HG03045 (cell line): ENCODE measurements around the gene HNRNPR.
"Not testable (repeated sequence)": the region's sequence is repeated elsewhere in the genome, so short reads cannot be mapped to it uniquely, and the experiment has no call there.

Source experiments
- ATAC-seq: cut with Tn5 transposase; IDR thresholded peaks from one replicate; pipeline ENCODE4 v1.9.1; 2021; ENCODE audit warnings: mild to moderate bottlenecking, moderate library complexity; ENCODE audit not compliant: unreplicated experiment

HNRNPR gene

DNA sequence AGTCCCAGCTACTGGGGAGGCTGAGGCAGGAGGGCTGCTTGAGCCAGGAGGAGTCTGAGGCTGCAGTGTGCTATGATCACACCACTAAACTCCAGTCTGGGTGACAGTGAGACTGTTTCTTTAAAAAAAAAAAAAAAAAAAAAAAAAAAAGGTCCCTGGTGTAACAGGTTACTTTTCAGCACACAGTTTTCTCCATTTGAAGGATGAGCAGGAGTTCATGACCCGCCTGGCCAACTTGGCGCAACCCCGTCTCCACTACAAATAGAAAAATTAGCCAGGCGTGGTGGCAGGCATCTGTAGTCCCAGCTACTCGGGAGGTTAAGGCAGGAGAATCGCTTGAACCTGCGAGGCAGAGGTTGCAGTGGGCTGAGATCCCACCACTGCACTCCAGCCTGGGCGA lies 12.4 kb downstream of the HNRNPR start:
- no peak for ATAC-seq

DNA sequence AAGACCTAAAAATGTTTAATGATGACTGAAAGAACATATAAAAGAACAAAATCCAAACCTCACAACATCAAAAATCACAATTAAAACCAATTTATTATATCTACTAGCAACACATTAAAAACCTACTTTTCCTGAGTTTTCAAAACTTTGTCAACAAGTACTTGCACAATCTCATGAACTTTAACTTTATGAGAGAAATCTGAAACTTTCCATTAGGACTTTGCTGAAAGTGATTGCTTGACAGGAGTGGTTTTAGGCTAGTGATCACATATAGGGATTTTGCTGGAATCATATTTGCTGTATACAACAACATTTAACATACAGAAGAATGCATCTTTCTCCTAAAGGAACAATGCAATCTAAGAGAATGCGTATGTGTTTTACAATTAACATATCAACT lies 13.2 kb downstream of the HNRNPR start:
- ATAC-seq: no peak

DNA sequence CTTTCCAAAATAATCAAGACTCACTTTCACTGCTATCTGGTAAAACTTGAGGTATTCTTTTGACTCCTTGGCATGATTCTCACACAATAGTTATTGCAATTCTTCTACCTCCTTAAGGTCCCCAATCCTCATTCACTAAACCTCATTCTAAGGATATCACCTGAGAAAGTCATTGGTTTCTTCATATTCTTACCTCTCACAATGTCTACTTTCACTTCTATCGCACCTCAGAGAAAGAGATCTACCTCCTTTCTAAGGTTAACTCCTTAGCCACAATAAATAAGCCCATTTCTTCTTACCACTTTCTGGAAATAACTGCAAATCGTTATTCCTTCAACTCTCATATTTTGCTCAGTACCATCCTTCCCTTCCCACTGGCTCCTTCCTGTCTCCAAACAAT lies 18.7 kb downstream of the HNRNPR start:
- no peak for ATAC-seq

DNA sequence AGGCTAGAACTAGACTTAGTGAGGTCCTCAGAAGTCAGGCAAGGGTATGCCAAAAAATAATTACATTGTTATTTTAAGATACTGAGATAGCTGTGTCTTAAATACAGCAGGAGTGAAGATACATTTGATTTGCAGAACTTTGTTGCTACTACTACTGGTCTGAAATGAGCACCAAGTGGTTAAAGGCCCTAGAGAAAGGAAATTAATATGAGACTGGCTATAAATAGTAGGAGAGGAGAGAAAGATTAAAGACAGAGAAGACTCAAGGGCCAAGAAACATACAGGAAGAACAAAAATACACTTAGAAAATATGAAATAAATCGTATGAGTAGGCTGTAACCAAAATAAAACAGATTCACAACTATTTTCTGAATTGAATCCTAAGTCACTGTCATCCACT lies 21.3 kb downstream of the HNRNPR start:
- no peak for ATAC-seq

DNA sequence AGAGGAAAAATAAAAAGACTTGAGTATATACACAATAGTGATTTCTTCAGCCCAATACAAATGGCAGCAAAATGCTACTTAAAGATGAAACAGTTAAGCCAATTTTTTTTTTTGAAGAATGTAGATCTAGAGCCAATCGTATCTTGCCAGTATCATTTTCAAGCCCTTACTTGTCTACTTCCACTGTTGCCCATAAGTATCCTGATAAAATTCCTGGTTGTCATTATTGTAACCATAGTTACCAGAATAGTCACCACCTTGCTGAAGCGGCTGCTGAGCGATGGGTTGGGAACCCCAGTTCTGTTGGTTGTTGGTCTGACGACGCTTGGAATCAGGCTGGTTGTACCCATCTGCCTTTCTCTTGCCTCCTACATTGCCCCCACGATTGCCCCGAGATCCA lies 33.8 kb downstream of the HNRNPR start:
- not testable (repeated sequence) for ATAC-seq

DNA sequence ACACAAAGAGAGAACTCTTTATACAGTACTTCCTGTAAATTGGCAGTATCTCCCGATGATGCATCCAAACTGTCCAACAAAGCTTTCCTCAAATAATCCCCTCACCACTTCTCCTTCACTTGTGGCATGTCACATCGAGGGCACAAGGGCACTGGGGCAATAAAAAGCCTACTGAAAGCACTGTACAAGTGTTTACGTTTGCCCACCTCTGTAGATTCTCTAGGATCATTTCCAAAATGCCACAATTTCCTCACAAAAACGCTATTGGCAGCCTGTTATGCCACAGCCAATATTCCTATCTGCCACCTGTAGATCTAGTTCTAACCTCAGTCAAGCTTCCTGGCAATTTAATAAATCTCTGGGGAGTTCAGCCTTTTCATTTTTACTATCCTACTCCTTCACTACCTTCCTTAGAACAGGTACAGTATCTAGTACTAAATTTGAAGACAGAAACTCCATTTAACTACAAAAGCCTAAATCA lies 39.9 kb downstream of the HNRNPR start:
- ATAC-seq: no peak

DNA sequence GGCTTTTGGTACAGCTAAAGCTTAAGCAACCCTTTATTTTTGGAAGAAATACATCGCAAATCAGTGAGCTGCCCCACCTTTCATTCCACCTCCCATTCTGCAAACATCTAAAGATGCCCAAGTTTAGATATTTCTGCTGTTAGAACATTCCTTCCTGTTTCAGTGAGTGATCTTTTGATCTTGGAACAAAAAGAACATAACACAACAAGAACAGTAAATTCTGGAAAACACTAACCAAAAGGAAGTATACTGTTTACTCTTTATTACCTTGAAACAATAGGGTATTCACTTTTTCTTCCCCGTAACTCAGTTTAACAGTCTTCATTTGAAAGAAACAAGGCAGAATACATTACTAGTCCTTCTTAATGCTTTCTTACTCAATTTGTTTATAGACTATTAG lies 40.6 kb downstream of the HNRNPR start:
- ATAC-seq: no peak

DNA sequence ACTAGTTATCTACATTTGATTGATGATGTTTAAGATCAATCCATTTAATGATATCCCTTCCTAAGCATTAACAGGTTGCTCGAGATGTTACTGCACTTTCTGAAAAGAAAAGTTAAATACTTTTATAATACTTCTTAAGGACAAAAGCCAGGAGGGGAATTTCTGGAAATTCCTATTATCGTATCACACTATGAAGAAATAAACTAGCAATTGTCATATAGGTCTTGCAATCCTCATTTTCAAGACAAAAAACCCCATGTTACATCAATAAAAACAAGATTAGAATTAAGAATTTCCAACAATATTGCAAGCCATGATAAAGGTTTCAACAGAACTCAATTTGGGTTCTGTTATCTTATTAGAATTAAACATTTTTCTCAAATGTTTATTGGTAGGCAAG lies 47.2 kb downstream of the HNRNPR start:
- no peak for ATAC-seq

DNA sequence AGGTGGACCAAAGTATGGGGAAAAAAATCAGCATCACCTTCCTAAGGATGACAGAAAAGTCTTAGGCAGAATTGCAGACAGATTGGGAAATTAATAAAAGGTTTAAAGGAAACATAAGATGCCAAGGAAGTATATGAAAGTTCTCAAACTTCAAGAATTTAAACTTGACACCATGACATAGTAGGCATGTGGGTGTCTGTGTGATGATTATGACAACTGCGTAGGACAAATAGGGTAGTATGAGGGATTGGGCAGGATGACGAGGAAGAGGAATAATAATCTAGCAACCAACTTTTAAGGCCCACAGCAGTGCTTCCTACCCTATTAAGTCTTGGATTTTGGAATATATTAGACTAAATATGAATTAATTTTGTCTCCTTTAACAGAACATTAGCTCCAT lies 52.4 kb downstream of the HNRNPR start:
- ATAC-seq: no peak

DNA sequence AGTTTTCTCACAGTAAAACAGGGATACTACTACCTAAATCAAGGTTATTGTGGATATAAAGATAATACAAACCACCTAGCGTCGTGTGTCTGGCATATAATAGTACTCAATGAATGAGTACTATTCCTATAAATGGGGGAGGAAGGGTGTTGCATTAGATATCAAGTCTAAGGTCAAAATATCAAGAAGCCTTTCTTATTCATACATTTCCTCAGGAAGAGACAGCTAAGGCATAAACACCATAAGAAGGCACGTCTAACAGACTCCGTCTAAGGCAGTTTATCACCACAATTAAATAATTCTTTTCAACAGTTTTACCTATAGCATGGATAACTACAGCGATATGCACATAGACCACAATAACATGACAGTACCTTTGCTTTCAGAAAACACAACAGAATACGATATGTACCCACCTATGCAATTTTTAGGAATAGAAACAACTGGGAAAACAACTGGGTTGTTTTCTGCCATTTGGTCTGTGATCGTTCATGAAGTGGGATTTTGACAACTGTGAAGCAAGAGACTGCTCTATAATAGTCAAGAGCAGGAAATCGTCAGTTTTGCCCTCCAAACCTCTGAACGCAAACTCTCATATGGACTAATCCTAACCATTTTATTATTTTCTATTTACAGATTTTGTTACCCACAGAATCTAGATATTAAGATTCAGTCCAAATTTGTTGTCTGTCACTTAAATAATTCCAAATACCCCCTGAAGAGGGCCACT lies 53.1 kb downstream of the HNRNPR start:
- ATAC-seq: no peak

DNA sequence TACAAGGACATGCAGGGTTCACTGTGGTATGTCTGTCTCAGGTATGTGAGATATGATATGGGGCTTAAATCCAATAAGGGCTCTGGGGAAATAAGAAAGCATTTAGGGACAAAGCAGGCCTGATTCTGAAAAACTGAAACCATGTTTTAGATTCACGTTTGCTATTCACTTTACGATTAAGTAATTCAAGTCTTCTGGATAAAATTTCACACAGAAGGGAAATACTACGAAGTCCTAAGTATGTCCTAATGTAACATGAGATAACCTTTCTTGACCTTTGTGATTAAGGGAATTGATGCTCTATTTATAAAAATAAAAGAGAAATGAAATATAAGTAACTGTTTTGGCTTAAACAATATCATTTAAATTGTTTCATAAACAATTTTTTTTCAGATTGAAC lies 55.4 kb downstream of the HNRNPR start:
- ATAC-seq: no peak

DNA sequence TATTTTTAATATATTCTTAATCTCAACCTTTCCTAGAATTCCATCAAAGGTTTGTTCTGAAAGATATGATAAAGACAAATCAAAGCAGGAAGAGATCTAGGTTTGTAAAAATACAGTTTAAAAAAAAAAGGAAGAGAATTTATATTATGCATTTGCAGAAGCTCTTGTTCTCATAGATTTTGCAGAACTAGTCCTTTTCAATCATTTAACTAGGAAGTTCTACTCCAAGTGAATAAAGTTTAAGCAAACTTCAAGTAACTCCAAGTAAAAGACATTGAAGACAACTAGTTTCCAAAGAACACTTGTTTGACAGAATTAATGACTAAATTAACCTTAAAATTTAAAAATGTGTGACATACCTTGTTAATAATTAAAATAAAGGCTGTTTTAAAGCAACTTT lies 55.9 kb downstream of the HNRNPR start:
- no peak for ATAC-seq

DNA sequence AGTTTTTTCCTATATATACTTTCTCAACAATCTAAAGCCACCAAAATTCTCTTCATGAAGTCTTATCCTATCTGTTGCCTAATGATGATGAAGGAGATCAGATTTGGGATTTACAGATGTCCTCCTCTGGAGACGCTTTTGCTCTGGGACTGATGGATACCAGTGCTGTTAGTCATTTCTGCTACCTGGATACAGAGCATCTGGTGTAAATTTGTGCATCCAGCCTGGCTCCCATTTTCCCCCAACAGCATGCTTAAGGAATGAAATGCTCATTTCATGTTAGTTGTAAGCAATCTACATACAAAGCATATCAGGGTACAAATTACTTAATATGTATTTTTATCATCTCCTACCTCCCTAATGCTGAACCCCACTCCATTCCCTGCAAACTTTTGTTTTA lies 57.7 kb downstream of the HNRNPR start:
- no peak for ATAC-seq

DNA sequence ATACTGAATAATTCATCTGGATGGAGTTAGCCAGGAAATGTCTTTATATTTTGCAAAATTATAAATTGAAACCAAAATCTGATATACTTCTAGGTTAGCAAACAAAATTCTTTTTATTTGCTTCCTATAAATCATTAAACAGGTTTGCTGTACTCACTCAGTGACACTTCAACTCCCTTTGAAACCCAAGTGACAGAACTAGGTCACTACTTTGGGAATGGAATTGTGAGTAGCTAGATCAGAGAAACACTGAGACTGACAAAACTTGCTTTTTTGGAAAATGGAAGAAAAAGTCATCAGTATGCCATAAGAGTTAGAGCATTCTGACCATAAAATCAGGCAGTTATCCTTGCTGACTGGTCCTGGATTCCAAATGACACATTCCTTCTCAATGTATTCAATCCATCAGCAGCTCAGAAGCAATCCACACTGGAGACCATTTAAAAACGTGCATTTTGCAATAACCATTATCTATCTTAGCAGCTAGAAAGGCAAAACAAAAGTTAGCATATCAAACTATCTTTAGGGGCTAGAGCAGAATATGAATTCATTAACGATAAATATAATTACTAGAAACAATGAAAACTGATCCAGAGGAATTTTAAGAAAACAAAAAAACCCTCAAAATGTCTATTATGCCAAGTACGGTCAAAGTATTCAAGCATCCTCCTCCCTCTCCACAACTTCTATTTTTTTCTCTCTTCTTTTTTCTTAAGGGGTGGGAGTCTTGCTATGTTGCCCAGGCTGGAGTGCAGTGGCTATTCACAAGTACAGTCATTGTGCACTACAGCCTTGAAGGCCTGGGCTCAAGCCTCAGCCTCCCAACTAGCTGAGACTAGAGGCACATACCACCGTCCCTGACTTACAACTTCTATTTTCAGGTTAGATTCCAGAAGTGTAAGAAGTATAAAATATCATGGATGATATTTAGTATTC lies 60.1 kb downstream of the HNRNPR start:
- ATAC-seq: no peak

DNA sequence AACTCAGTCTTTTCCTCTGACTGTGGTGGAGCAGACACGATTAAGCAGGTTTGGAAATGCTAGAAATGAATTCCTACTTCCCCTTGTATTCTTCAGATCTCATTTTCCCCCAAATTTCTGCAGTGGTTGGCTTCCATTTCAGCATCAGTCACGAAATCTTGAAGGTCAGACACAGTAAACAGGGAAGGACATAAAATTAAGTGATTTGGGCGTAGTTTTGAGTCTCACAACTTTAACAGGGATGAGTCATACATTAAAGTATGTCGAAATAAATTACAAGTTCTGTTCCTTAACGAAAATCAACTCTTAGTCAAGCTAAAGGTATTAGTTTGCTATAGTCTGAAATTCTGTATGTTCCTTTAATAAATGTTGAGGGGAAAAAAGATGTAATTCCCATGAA lies 61.1 kb downstream of the HNRNPR start:
- ATAC-seq: no peak

DNA sequence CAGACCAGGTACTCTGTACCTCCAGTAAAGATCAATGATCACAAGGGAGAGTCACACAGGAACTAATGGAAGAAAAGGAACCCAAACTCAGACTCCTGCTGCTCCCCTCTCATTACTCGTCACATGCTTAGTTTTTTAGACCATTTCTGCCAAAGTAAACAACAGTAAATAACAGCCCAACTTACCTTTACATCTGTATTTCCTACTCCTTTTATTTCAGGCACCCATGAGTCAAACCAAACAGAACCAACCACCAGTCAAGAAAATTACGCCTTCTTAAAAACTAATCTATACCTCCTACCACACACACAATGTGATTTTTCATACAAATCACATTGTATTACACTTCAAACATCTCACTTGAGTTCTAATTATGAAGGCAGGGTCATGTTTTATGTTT lies 65.4 kb downstream of the HNRNPR start:
- no peak for ATAC-seq

DNA sequence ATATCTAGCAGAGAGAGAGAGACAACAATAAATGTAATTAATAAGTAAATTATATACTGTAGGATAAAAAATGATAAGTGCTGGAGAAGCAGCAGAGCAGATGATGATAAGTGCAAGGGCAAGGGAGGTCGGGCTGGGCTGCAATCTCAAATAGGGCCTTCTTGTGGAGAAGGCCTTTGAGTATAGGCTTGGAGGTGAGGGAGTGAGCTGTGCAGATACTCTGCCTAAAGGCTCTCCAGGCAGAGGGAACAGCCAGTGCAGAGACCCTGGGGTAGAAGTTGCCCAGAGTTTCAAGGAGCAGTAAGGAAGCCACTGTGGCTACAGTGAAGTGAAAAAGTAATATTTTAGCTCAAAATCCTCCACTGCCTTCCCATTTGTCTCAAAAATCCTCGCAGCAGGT lies 67.6 kb downstream of the HNRNPR start:
- no peak for ATAC-seq

DNA sequence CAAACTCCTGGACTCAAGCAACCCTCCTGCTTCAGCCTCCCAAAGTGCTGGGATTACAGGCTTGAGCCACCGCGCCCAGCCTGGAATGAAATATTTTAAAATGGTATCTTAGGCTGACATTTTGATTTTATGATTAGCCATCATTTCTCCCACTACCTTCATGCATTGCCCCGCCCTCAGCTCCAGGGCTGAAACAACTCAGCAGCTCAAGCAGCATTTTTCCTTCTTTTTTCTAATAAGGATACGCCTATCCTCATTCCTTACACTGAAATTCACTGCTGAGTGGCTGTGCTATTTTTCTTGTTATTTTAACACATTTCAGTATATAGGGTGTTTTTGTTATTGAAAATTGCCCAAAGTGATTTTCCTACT lies 70.0 kb downstream of the HNRNPR start:
- ATAC-seq: no peak

DNA sequence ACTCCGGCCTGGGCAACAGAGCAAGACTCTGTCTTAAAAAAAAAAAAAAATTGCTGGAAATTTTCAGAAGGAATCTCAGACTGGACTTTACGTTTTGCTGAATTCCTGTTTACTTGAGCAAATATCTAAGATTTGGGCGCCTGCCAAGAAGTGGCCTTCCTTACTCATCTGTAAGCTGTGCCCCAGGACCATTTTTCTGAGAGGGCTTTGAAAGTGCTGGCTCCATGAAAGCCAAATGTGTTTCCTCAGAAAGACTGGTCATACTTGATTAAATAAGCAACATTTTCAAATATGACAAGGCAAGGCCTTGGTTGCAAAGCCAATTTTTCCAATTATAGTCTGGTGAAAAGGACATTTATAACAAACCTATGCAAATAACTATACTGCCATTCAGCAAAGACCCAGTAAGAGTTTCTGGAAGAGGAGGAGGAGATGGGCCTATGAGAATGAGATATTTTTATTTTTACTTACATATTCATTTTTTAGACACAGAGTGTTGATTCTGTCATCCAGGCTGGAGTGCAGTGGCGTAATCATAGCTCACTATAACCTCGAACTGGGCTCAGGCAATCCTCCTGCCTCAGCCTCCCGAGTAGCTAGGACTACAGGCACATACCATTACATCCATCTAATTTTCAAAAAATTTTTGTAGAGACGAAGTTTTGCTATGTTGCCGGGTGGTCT lies 70.5 kb downstream of the HNRNPR start:
- no peak for ATAC-seq

DNA sequence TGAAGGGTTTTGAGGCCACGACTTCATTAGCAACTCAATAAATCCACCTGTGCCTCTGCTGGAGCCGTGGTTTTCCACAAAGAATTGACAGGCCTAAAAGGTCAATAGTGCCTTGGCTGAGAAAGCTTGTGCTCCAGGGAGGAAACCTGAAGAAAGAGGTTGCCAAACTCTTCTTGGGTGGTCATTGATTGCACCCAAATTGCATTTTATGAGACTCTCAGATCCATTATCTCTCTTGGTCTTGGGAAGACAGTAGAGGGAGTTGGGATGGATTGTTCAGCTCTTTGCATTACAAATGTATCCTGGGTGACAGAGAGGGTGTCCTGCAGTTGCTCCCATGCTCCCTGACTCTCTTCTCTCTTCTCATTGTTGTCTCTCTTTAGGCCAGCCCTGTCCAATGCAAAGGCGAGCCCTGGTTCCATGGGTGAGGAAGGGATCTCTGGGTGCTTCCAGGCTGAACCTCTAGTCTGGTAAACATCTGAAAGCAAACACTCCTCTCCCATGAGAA lies 80.7 kb downstream of the HNRNPR start:
- ATAC-seq: no peak

DNA sequence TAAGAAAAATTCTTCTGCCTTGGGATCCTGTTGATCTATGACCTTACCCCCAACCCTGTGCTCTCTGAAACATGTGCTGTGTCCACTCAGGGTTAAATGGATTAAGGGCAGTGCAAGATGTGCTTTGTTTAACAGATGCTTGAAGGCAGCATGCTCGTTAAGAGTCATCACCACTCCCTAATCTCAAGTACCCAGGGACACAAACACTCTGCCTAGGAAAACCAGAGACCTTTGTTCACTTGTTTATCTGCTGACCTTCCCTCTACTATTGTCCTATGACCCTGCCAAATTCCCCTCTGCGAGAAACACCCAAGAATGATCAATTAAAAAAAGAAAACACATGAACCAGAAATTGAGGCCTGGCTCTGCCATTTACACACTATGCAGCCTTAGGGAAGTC lies 86.0 kb downstream of the HNRNPR start:
- ATAC-seq: not testable (repeated sequence)
